Ovary (tissue), 3 donors: ENCODE data around the gene PTPN14.

Experiments used
- CTCF ChIP-seq, 3 donors: fragments of 450-650 bp in 2 of 3; fragments of 200-600 bp in 1 of 3; IDR thresholded peaks; one replicate each; pipeline versions ENCODE4 v1.5.1 to v1.8.0; 2016 to 2022; ENCODE audit warnings: antibody characterized with exemption in 3 of 3, mild to moderate bottlenecking in 1 of 3
- EP300 ChIP-seq: sonication (generic); formaldehyde crosslinking; IDR thresholded peaks from one replicate; pipeline ENCODE4 v1.6.1; 2017; ENCODE audit warnings: antibody characterized with exemption
- donor health status: DM: no; HTN: no; CAD: no.

- TF ChIP-seq EP300 (no peak), CTCF (IDR thresholded peaks at IDR 0.05) (no peak)
These were observed 104.4 kb downstream of the PTPN14 start for GRCh38 chr1:214446772-214447556.
